Adrenal gland (tissue), 5 donors: Measurements from ENCODE around the gene TMPRSS3.

ENCODE experiments used
- POLR2A ChIP-seq, 2 donors: fragments of 450-650 bp; IDR thresholded peaks; one replicate each; pipeline ENCODE4 v1.6.1; 2017; ENCODE audit warnings: antibody characterized with exemption in 2 of 2, mild to moderate bottlenecking in 2 of 2, moderate library complexity in 1 of 2
- TF ChIP-seq, protein P1 (sequence below), 6 experiments: fragments of 450-650 bp in 4 of 6; fragments of 200-600 bp in 2 of 6; sonication (generic) in 1 of 6; IDR thresholded peaks; 1 replicate in 5 of 6; 2 replicates in 1 of 6; pipeline versions ENCODE4 v1.5.1 to v1.8.0; 2016 to 2021; ENCODE audit warnings: antibody characterized with exemption in 6 of 6, mild to moderate bottlenecking in 2 of 6, moderate library complexity in 1 of 6
- donor health status: DM: no; HTN: no; CAD: no.

DNA sequence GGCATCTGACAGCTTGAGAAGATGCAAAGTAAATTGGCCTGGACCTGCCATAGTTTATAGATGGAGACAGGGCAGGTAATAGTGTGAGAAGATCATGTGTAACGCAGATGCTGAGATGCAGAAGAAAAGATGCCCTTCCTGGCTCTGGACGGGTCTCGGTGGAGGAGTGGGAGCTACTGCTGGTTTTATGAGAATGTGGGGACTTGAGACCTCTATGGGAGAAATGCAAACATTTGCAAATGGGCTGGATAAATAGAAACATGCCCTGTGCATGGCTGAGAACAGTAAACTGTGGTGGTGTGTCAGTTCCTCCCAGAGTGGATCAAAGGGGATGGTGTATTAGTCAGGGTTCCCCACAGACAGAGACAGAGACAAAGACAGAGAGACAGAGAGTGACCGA lies 29.7 kb upstream of the TMPRSS3 start:
- TF ChIP-seq, protein P1, sequence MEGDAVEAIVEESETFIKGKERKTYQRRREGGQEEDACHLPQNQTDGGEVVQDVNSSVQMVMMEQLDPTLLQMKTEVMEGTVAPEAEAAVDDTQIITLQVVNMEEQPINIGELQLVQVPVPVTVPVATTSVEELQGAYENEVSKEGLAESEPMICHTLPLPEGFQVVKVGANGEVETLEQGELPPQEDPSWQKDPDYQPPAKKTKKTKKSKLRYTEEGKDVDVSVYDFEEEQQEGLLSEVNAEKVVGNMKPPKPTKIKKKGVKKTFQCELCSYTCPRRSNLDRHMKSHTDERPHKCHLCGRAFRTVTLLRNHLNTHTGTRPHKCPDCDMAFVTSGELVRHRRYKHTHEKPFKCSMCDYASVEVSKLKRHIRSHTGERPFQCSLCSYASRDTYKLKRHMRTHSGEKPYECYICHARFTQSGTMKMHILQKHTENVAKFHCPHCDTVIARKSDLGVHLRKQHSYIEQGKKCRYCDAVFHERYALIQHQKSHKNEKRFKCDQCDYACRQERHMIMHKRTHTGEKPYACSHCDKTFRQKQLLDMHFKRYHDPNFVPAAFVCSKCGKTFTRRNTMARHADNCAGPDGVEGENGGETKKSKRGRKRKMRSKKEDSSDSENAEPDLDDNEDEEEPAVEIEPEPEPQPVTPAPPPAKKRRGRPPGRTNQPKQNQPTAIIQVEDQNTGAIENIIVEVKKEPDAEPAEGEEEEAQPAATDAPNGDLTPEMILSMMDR (IDR thresholded peaks at IDR 0.05), result no peak
- no peak for TF ChIP-seq POLR2A (IDR thresholded peaks at IDR 0.05)
